Measurements from ENCODE around the gene BICDL1. TPM values are rescaled to one million over a fixed set of nuclear protein-coding genes. Genes with fewer than 3 reads are reported as not detected.

BICDL1 gene
- total RNA-seq, 1 donor from 2014 or later: 71.2 TPM

- no peaks in the 10 kb centered on the region for H3K9me3 ChIP-seq
- H3K27ac ChIP-seq: no peak overlapping the region
- no peak overlapping the region for H3K4me3 ChIP-seq
- H3K36me3 ChIP-seq: no peaks in the 10 kb centered on the region
- peaks cover 15% of the 10 kb centered on the region for H3K4me1 ChIP-seq
- DNase-seq (ENCODE audit: extremely low spot score in 2 of 2): no peak
- H3K27me3 ChIP-seq: no peaks in the 10 kb centered on the region
- intact Hi-C loops (cut with DNase I): no loop called here
- TF ChIP-seq POLR2AphosphoS5 (IDR thresholded peaks at IDR 0.05; ENCODE audit: insufficient read depth in 1 of 2, low read depth in 1 of 2): no peak
- no peak for TF ChIP-seq POLR2A (IDR thresholded peaks at IDR 0.05)
- TF ChIP-seq CTCF (IDR thresholded peaks at IDR 0.05): no peak
These were observed 100.1 kb downstream of the BICDL1 start for GRCh38 chr12:120089105-120089504.

- Histone ChIP-seq H3K4me3 (no peak overlapping the region), H3K36me3 (peaks cover 0 to 6% of the 10 kb centered on the region in 2 donors), H3K9me3 (no peaks in the 10 kb centered on the region), H3K4me1 (peaks cover 15% of the 10 kb centered on the region), H3K27ac (no peak overlapping the region), H3K27me3 (no peaks in the 10 kb centered on the region)
- TF ChIP-seq POLR2A (IDR thresholded peaks at IDR 0.05) (no peak), CTCF (IDR thresholded peaks at IDR 0.05) (no peak), POLR2AphosphoS5 (IDR thresholded peaks at IDR 0.05; ENCODE audit: insufficient read depth in 1 of 2, low read depth in 1 of 2) (no peak)
- DNase-seq (ENCODE audit: extremely low spot score in 2 of 2): no peak
- intact Hi-C loops (cut with DNase I): no loop called here
These were observed 100.8 kb downstream of the BICDL1 start for GRCh38 chr12:120089796-120090195.

GRCh38 chr12:120090206-120090605 lies 101.2 kb downstream of the BICDL1 start:
- DNase-seq (ENCODE audit: extremely low spot score in 2 of 2): no peak
- peaks cover 15% of the 10 kb centered on the region for H3K4me1 ChIP-seq
- TF ChIP-seq POLR2AphosphoS5 (IDR thresholded peaks at IDR 0.05; ENCODE audit: insufficient read depth in 1 of 2, low read depth in 1 of 2) (no peak), POLR2A (IDR thresholded peaks at IDR 0.05) (no peak), CTCF (IDR thresholded peaks at IDR 0.05) (no peak)
- no peak overlapping the region for H3K4me3 ChIP-seq
- no peaks in the 10 kb centered on the region for H3K9me3 ChIP-seq
- peaks cover 0 to 8% of the 10 kb centered on the region in 2 donors for H3K36me3 ChIP-seq
- no peak overlapping the region for H3K27ac ChIP-seq
- no peaks in the 10 kb centered on the region for H3K27me3 ChIP-seq
- intact Hi-C loops (cut with DNase I): no loop called here

- no peak for DNase-seq (ENCODE audit: extremely low spot score in 2 of 2)
- no peak for TF ChIP-seq CTCF (IDR thresholded peaks at IDR 0.05)
- no peak for TF ChIP-seq POLR2A (IDR thresholded peaks at IDR 0.05)
- TF ChIP-seq POLR2AphosphoS5 (IDR thresholded peaks at IDR 0.05; ENCODE audit: insufficient read depth in 1 of 2, low read depth in 1 of 2): no peak
- intact Hi-C loops (cut with DNase I): no loop called here
- Histone ChIP-seq H3K9me3 (no peaks in the 10 kb centered on the region), H3K36me3 (peaks cover 0 to 8% of the 10 kb centered on the region in 2 donors), H3K4me3 (no peak overlapping the region), H3K27me3 (no peaks in the 10 kb centered on the region), H3K27ac (no peak overlapping the region), H3K4me1 (peaks cover 15% of the 10 kb centered on the region)
These were observed 101.7 kb downstream of the BICDL1 start for GRCh38 chr12:120090626-120091295.

DNA sequence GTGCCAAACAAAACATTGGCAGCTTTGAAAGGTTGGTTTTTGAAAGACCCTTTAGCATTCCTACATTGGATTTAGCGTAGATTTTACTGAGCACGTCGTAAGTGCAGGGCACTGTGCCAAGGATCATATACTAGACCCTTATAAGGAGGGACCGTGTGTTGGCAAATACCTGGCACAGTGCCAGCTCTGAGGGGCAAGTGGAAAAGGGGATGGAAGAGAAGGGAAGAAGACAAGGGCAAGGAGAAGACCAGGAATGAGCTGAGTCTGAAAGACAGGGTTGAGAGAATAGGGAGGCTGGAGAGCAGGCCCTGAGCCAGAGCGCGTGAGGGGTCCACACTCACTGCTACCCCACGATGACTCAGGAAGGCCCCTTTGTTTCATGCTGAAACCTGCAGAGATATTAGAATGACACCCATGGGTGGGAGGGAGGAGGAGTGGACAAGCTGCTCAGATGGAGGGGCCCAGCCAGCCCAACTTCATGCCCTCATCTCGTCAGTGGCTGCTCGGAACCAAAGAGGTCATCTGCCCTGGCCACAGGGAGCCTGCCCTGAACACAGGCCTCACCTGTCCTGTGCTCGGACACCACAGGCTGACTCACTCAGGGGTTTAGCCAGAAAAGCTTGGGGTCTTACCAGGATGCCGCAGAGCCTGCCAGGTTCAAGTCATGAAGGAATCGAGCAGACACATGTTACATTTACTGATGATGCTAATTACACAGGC lies 102.5 kb downstream of the BICDL1 start:
- Histone ChIP-seq H3K36me3 (peaks cover 0 to 13% of the 10 kb centered on the region in 2 donors), H3K4me3 (no peak overlapping the region), H3K4me1 (peaks cover 7% of the 10 kb centered on the region), H3K9me3 (no peaks in the 10 kb centered on the region), H3K27ac (no peak overlapping the region), H3K27me3 (no peaks in the 10 kb centered on the region)
- TF ChIP-seq POLR2A (IDR thresholded peaks at IDR 0.05): no peak
- no peak for TF ChIP-seq CTCF (IDR thresholded peaks at IDR 0.05)
- TF ChIP-seq POLR2AphosphoS5 (IDR thresholded peaks at IDR 0.05; ENCODE audit: insufficient read depth in 1 of 2, low read depth in 1 of 2): no peak
- intact Hi-C loops (cut with DNase I): no loop called here
- DNase-seq (ENCODE audit: extremely low spot score in 2 of 2): no peak

Data from vagina (tissue), 2 donors.